Subcutaneous abdominal adipose tissue (tissue), 5 donors: ENCODE results near the gene GTF3C5.
A peak's percentile ranks its signal among the peaks of the same experiment; 100 is the strongest.

Experiments used
- H3K27ac ChIP-seq: one replicate; pipeline ENCODE4 v1.7.0; 2013; ENCODE audit warnings: low read depth, mild to moderate bottlenecking, inconsistent platforms, low read length, moderate library complexity
- H3K27me3 ChIP-seq, 5 donors: one replicate each; pipeline ENCODE4 v1.7.0; 2013; ENCODE audit warnings: low read length in 5 of 5, inconsistent platforms in 1 of 5; ENCODE audit not compliant: control insufficient read depth in 5 of 5, insufficient read depth in 4 of 5
- H3K36me3 ChIP-seq, 5 donors: one replicate each; pipeline ENCODE4 v1.7.0; 2013; ENCODE audit warnings: low read length in 5 of 5; ENCODE audit not compliant: control insufficient read depth in 5 of 5, insufficient read depth in 5 of 5
- H3K4me1 ChIP-seq, 5 donors: one replicate each; pipeline ENCODE4 v1.7.0; 2013; ENCODE audit warnings: low read length in 5 of 5, mild to moderate bottlenecking in 3 of 5, moderate library complexity in 1 of 5; ENCODE audit not compliant: control insufficient read depth in 5 of 5, insufficient read depth in 5 of 5
- H3K4me3 ChIP-seq, 5 donors: one replicate each; pipeline ENCODE4 v1.7.0; 2013; ENCODE audit warnings: low read length in 5 of 5, low read depth in 1 of 5
- H3K9ac ChIP-seq, 5 donors: one replicate each; pipeline ENCODE4 v1.7.0; 2013; ENCODE audit warnings: low read length in 5 of 5, mild to moderate bottlenecking in 4 of 5, moderate library complexity in 3 of 5
- H3K9me3 ChIP-seq, 5 donors: one replicate each; pipeline ENCODE4 v1.7.0; 2013; ENCODE audit warnings: low read length in 5 of 5; ENCODE audit not compliant: control insufficient read depth in 5 of 5
- donor health status: healthy.
- donor health status: healthy.
- donor health status: healthy.
- donor health status: healthy.
- donor health status: healthy.

Gene GTF3C5

GRCh38 chr9:133030317-133031129 lies at the start of gene GTF3C5:
TSS of gene GTF3C5 (plus strand) at chr9:133030997. CDS start at chr9:133031012, 15 bp downstream.
- Histone ChIP-seq H3K4me3 (peak within 1 kb of the TSS; percentile 93 to 97 (median 96)), H3K9me3 (no peaks in the 10 kb centered on the region), H3K27me3 (no peaks in the 10 kb centered on the region), H3K4me1 (peaks cover 6 to 45% (median 33%) of the 10 kb centered on the region in 5 donors), H3K36me3 (peaks cover 0 to 10% (median 4%) of the 10 kb centered on the region in 5 donors), H3K9ac (peak within 1 kb of the TSS; percentile 79 to 99 (median 94)), H3K27ac (peak within 1 kb of the TSS; percentile 92)

- Histone ChIP-seq H3K9ac (no peak overlapping the region), H3K36me3 (no peaks in the 10 kb centered on the region), H3K27ac (no peak overlapping the region), H3K9me3 (no peaks in the 10 kb centered on the region), H3K4me1 (peaks cover 0 to 27% (median 20%) of the 10 kb centered on the region in 5 donors), H3K27me3 (peaks cover 19 to 43% (median 23%) of the 10 kb centered on the region in 5 donors), H3K4me3 (no peak overlapping the region)
Observed at GRCh38 chr9:132982458-132982857, 48.3 kb upstream of the GTF3C5 start.

DNA sequence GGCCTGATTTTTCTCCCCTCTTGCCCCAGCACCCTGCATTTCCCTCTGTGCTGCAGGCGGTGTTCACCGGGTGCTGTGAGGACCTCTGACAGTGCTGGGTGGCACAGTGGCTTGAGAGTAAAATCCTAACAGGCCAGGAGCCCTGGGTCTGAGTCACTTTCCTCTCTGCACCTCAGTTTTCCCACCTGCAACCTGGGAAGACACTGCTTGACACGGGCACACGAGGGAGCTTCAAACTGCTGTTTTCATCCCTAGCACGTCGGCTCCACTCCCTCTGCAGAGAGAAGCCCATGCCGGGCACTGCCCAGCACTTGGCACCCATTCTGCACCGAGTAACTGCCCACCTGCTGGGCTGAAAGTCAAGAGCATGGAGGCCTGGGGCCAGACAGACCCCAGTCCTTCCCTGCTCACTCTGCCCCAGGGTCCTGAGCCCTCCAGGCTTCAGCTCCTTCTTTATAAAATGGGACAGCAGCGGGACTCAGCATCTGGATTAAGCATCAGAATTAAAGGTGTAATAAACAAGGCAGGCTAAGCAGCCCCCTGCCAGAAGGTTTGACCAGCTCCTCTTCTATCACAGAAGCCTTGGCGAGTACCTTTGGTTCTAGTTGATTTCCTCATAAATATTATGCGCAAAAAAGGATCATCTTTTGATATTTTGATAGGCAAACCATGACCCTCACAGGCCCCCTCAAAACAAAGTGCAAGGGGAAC lies 47.2 kb upstream of the GTF3C5 start:
- H3K36me3 ChIP-seq: no peaks in the 10 kb centered on the region
- H3K9ac ChIP-seq: no peak overlapping the region
- H3K27ac ChIP-seq: no peak overlapping the region
- H3K4me3 ChIP-seq: no peak overlapping the region
- H3K27me3 ChIP-seq: peaks cover 19 to 47% (median 20%) of the 10 kb centered on the region in 5 donors
- H3K4me1 ChIP-seq: peaks cover 0 to 17% (median 15%) of the 10 kb centered on the region in 5 donors
- no peaks in the 10 kb centered on the region for H3K9me3 ChIP-seq

GRCh38 chr9:132984202-132985070 lies 46.4 kb upstream of the GTF3C5 start:
- no peak overlapping the region for H3K9ac ChIP-seq
- H3K27ac ChIP-seq: no peak overlapping the region
- H3K27me3 ChIP-seq: peaks cover 16 to 40% (median 17%) of the 10 kb centered on the region in 5 donors
- H3K4me1 ChIP-seq: peaks cover 0 to 12% (median 8%) of the 10 kb centered on the region in 5 donors
- no peaks in the 10 kb centered on the region for H3K36me3 ChIP-seq
- H3K9me3 ChIP-seq: no peaks in the 10 kb centered on the region
- H3K4me3 ChIP-seq: no peak overlapping the region

GRCh38 chr9:132985071-132985350 lies 45.8 kb upstream of the GTF3C5 start:
- H3K9me3 ChIP-seq: no peaks in the 10 kb centered on the region
- H3K9ac ChIP-seq: no peak overlapping the region
- no peak overlapping the region for H3K4me3 ChIP-seq
- peaks cover 14 to 40% (median 18%) of the 10 kb centered on the region in 5 donors for H3K27me3 ChIP-seq
- H3K4me1 ChIP-seq: peaks cover 0 to 6% (median 3%) of the 10 kb centered on the region in 5 donors
- no peaks in the 10 kb centered on the region for H3K36me3 ChIP-seq
- H3K27ac ChIP-seq: no peak overlapping the region

DNA sequence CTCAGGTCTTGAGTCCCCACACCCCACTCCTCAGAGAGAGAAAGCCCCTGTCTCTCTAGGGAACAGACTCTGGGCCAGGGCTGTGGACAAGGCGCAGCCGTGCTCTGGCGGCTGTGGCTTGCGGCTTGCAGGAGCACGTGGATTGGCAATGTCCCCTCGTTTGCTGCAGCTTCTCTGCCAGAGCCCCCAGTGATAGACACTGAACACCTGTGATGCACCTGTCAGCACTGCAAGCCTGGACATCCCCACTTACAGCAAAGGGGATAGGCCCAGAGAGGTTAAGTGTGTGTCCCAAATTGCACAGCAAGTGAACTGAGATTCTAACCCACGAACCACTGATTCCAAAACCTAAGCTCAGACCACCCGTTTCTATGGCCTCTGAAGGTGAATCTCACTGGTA lies 45.3 kb upstream of the GTF3C5 start:
- H3K27me3 ChIP-seq: peaks cover 14 to 40% (median 18%) of the 10 kb centered on the region in 5 donors

DNA sequence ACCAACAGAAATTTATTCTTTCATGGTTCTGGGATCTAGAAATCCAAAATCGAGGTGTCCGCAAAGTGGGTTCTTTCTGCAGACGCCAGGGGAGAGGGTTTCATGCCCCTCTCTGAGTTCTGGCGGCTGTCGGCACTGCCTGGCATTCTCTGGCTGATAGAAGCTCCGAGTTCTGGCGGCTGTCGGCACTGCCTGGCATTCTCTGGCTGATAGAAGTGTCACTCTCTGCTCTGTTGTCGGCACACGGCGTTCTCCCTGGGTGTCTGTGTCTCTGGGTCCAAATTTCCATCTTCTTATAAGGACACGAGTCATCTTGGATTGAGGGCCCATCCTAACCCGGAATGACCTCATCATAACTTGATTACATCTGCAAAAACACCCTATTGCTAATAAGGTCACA lies 44.7 kb upstream of the GTF3C5 start:
- H3K27ac ChIP-seq: no peak overlapping the region
- no peaks in the 10 kb centered on the region for H3K9me3 ChIP-seq
- H3K9ac ChIP-seq: no peak overlapping the region
- peaks cover 14 to 45% (median 24%) of the 10 kb centered on the region in 5 donors for H3K27me3 ChIP-seq
- no peaks in the 10 kb centered on the region for H3K4me1 ChIP-seq
- H3K36me3 ChIP-seq: no peaks in the 10 kb centered on the region
- H3K4me3 ChIP-seq: no peak overlapping the region

More for the DNA sequence above, 45.3 kb upstream of the GTF3C5 start:
- H3K36me3 ChIP-seq: no peaks in the 10 kb centered on the region
- H3K9ac ChIP-seq: no peak overlapping the region
- peaks cover 0 to 1% (median 0%) of the 10 kb centered on the region in 5 donors for H3K4me1 ChIP-seq
- no peak overlapping the region for H3K27ac ChIP-seq
- H3K9me3 ChIP-seq: no peaks in the 10 kb centered on the region
- H3K4me3 ChIP-seq: no peak overlapping the region

DNA sequence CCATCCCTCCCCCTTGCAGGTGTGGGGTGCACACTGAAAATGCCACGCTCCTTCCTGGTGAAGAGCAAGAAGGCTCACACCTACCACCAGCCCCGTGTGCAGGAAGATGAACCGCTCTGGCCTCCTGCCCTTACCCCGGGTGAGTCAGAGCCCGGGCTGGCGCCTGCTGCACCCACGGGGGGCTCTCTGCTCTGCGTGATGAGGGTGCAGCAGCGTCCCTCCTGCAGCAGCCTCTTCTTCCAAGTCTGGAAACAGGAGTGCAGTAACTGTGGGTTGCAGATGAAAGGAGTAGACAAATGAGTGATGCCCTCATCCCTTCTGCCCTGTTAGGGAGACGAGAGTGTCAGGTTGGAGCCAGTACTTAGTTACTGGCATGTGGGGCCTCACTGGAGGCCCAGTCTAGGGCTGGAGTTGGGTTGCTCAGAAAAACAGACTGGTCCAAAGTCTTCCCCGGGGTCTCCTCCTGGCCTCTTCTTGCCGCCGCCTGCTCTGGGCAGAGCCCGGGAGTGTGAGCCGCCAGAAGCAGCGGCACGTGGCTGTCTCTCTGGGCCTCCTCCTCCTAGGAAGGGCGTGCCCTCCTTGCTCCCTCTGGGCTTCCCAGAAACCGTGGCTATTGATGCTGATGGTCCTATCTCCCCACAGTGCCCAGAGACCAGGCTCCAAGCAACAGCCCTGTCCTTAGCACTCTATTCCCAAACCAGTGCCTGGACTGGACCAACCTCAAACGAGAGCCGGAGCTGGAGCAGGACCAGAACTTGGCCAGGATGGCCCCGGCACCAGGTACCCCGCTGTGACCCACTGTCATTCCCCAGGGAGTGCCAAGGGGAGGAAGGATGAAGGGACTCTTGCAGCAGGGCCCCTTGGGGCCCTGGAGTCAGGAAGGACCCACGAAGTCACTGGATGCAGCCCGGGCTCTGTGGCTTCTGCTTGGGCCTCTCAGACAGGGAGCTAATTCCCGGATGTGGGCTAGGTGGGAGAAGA lies 43.9 kb upstream of the GTF3C5 start:
- no peak overlapping the region for H3K9ac ChIP-seq
- no peak overlapping the region for H3K27ac ChIP-seq
- no peak overlapping the region for H3K4me3 ChIP-seq
- H3K27me3 ChIP-seq: peaks cover 21 to 53% (median 32%) of the 10 kb centered on the region in 5 donors
- H3K9me3 ChIP-seq: no peaks in the 10 kb centered on the region
- peaks cover 0 to 6% (median 0%) of the 10 kb centered on the region in 5 donors for H3K4me1 ChIP-seq
- no peaks in the 10 kb centered on the region for H3K36me3 ChIP-seq
